ENCODE results near the gene LBX1.

LBX1 gene

DNA sequence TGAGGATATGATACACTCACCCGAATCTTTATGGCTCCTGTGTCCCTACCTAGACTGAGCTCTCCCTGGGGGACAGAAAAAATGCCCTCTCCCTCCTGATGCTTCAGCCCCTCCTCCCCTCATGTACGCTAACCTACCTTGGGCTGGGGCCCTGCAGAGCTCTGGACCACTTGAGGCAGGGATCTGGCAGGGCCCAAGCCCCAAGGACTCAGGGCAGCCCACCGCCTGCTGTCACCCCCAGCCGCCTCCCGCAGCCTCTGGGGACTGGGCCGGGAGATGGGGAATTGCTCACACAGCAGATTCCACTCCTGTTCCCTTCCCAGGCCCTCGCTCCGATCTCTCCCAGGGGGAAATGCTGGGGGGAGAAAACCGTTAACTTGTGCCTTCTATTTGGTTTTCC, 32.9 kb upstream of the LBX1 start:
- peaks cover 4% of the 10 kb centered on the region for H3K27me3 ChIP-seq (replicated peaks; ENCODE audit: control insufficient read depth, insufficient read depth, low read length, poor library complexity, severe bottlenecking)
- H3K4me3 ChIP-seq (ENCODE audit: insufficient read depth, low read depth, low read length, poor library complexity, severe bottlenecking), result no peak overlapping the region
- no peaks in the 10 kb centered on the region for H3K36me3 ChIP-seq (ENCODE audit: control insufficient read depth, insufficient read depth, low read length)
- H3K4me1 ChIP-seq (ENCODE audit: control insufficient read depth, insufficient read depth, low read length, poor library complexity, severe bottlenecking), result no peaks in the 10 kb centered on the region
- H3K27ac ChIP-seq (ENCODE audit: insufficient read depth, low read length, poor library complexity, severe bottlenecking), result no peak overlapping the region
- H3K9me3 ChIP-seq (ENCODE audit: control insufficient read depth, low read length), result no peaks in the 10 kb centered on the region
- no peak for DNase-seq

DNA sequence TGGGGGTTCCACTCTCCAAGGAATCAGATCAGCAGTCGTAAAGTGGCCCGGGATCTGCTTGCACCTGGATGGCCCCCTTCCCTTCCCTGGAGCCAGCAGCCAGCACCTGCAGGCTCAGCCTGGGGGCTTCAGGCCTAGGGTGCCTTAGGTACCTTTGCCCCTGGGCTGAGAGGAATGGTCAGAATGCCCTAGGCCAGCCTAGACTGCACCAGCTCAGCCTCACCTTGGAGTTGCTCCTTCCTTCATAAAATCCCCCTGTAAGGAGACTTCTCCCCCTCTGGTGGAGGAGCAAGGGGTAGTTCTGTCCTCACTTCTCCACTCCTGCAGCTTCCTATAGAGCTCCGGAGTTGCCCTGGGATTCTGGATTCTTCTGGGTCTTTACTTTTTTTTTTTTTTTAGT, 32.4 kb upstream of the LBX1 start:
- no peak overlapping the region for H3K27ac ChIP-seq (ENCODE audit: insufficient read depth, low read length, poor library complexity, severe bottlenecking)
- H3K27me3 ChIP-seq (replicated peaks; ENCODE audit: control insufficient read depth, insufficient read depth, low read length, poor library complexity, severe bottlenecking), result peaks cover 4% of the 10 kb centered on the region

DNA sequence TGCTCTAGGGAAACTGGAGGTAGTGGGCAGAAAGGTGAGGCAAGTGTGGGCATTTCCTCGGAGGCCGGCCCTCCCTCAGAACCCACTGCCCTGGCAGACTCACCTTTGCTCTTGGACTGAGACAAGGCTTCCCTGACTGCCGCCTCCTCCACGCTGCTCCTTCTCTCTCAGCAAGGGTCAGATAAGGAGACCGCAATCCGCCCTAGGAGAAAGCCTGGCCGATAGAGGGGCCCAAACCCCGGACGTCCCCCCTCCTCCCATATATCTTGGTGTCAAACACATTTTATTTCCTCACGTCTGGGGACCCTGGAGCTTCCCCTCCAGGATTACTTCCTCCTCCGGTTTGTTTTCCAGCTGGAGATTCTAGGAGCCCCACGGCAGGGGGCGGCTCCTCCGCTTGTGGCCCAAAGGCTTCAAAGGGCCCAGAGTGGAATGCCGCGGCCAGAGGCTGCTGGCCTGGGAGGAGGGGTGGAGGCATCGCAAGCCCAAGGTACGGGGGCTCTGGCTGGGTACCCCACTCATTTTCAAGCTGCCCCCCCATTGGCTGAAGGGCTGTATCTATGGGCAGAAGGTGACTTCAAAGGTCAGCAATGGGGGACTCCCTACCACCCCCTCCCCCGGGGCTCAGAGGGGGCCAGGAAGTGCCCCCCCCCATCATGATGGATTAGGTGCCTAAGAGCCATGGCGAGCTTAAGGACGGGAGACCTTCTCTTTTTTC, 31.7 kb upstream of the LBX1 start:
- Histone ChIP-seq H3K4me1 (ENCODE audit: control insufficient read depth, insufficient read depth, low read length, poor library complexity, severe bottlenecking) (no peaks in the 10 kb centered on the region), H3K27ac (ENCODE audit: insufficient read depth, low read length, poor library complexity, severe bottlenecking) (no peak overlapping the region), H3K4me3 (ENCODE audit: insufficient read depth, low read depth, low read length, poor library complexity, severe bottlenecking) (no peak overlapping the region), H3K36me3 (ENCODE audit: control insufficient read depth, insufficient read depth, low read length) (no peaks in the 10 kb centered on the region), H3K27me3 (replicated peaks; ENCODE audit: control insufficient read depth, insufficient read depth, low read length, poor library complexity, severe bottlenecking) (peaks cover 4% of the 10 kb centered on the region), H3K9me3 (ENCODE audit: control insufficient read depth, low read length) (no peaks in the 10 kb centered on the region)
- no peak for DNase-seq

More for the DNA sequence above, 32.4 kb upstream of the LBX1 start:
- DNase-seq, result no peak
- Histone ChIP-seq H3K4me3 (ENCODE audit: insufficient read depth, low read depth, low read length, poor library complexity, severe bottlenecking) (no peak overlapping the region), H3K36me3 (ENCODE audit: control insufficient read depth, insufficient read depth, low read length) (no peaks in the 10 kb centered on the region), H3K9me3 (ENCODE audit: control insufficient read depth, low read length) (no peaks in the 10 kb centered on the region), H3K4me1 (ENCODE audit: control insufficient read depth, insufficient read depth, low read length, poor library complexity, severe bottlenecking) (no peaks in the 10 kb centered on the region)

DNA sequence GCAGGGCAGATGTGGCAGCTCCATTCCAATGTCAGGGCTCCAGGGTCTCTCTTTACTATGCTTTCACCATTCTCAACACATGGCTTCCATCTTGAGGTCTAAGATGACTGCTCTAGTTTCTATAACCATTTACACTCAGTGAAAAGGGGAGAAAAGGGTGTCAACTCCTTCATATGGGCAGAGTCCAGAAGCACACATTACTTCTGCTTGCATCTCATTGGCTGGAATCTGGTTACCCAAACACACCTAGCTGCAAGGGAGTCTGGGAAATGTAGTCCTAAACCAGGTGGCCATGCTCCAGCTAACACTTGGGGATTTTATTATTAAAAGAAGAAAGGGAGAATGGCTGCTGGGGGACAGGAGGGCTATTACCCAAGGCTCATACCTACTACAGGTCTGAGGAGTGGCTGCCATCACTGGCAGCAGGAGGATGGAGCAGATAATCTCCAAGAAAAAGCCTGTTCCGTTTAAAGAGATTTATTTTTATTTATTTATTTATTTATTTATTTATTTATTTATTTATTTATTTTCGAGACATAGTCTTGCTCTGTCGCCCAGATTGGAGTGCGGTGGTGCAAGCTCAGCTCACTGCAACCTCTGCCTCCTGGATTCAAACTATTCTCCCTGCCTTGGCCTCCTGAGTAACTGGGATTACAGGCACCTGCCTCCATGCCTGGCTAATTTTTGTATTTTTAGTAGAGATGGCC, 29.1 kb upstream of the LBX1 start:
- Histone ChIP-seq H3K4me3 (ENCODE audit: insufficient read depth, low read depth, low read length, poor library complexity, severe bottlenecking) (no peak overlapping the region), H3K4me1 (ENCODE audit: control insufficient read depth, insufficient read depth, low read length, poor library complexity, severe bottlenecking) (no peaks in the 10 kb centered on the region), H3K27ac (ENCODE audit: insufficient read depth, low read length, poor library complexity, severe bottlenecking) (no peak overlapping the region), H3K9me3 (ENCODE audit: control insufficient read depth, low read length) (no peaks in the 10 kb centered on the region), H3K36me3 (ENCODE audit: control insufficient read depth, insufficient read depth, low read length) (no peaks in the 10 kb centered on the region), H3K27me3 (replicated peaks; ENCODE audit: control insufficient read depth, insufficient read depth, low read length, poor library complexity, severe bottlenecking) (peaks cover 4% of the 10 kb centered on the region)
- DNase-seq, result no peak

DNA sequence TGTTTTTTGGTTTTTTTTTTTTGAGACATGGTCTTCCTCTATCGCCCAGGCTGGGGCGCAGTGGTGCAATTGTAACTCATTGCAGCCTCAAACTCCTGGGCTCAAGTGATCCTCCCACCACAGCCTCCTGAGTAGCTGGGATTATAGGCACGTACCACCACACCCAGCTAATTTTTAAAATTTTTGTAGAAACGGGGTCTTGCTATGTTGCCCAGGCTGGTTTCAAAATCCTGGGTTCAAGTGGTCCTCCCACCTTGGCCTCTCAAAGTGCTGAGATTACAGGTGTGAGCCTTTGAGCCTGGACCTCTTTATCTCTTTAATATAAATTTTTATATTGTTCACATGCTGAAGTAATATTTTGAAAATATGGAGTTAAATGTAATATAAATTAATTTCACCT, 28.2 kb upstream of the LBX1 start:
- Histone ChIP-seq H3K27ac (ENCODE audit: insufficient read depth, low read length, poor library complexity, severe bottlenecking) (no peak overlapping the region), H3K4me3 (ENCODE audit: insufficient read depth, low read depth, low read length, poor library complexity, severe bottlenecking) (no peak overlapping the region), H3K9me3 (ENCODE audit: control insufficient read depth, low read length) (no peaks in the 10 kb centered on the region), H3K4me1 (ENCODE audit: control insufficient read depth, insufficient read depth, low read length, poor library complexity, severe bottlenecking) (no peaks in the 10 kb centered on the region), H3K36me3 (ENCODE audit: control insufficient read depth, insufficient read depth, low read length) (no peaks in the 10 kb centered on the region), H3K27me3 (replicated peaks; ENCODE audit: control insufficient read depth, insufficient read depth, low read length, poor library complexity, severe bottlenecking) (peaks cover 4% of the 10 kb centered on the region)
- no peak for DNase-seq

DNA sequence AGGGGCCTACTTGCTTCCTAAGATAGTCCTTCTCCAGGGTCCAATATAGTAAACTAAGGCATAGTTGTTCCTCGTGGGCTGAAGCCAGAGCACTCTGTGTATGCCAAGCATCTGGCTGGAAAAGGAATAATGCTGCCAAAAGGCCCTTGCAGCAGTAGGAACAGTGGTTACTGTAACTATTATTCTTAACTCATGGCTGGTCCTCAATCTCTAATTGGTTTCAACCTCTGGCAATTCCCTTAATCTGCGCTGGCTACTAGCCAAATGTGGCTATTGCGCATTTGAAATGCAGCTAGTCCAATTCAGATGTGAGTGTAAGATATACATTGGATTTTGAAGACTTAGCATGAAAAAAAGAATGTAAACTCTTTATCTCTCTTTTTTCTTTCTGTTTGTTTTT, 27.8 kb upstream of the LBX1 start:
- Histone ChIP-seq H3K27ac (ENCODE audit: insufficient read depth, low read length, poor library complexity, severe bottlenecking) (no peak overlapping the region), H3K4me1 (ENCODE audit: control insufficient read depth, insufficient read depth, low read length, poor library complexity, severe bottlenecking) (no peaks in the 10 kb centered on the region), H3K27me3 (replicated peaks; ENCODE audit: control insufficient read depth, insufficient read depth, low read length, poor library complexity, severe bottlenecking) (peaks cover 4% of the 10 kb centered on the region), H3K36me3 (ENCODE audit: control insufficient read depth, insufficient read depth, low read length) (no peaks in the 10 kb centered on the region), H3K4me3 (ENCODE audit: insufficient read depth, low read depth, low read length, poor library complexity, severe bottlenecking) (no peak overlapping the region), H3K9me3 (ENCODE audit: control insufficient read depth, low read length) (no peaks in the 10 kb centered on the region)
- no peak for DNase-seq

DNA sequence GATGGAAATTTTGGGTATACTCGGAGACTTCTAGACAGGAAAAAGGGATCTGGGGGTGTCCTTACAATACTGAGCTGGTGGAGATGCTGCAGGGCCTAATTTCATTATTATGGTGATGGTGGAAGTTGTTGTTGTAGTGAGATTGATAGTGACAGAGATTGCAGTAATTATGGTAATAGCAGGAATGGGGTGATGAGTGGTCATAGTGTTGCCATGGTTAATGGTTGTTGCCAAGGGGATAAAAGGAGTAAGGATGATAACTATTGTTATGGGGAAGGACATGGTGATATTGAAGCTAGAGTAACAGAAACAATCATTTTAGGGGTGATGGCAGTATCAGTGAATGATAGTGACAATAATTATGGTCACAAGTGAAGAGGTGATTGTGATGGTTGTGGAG, 27.1 kb upstream of the LBX1 start:
- DNase-seq, result no peak
- Histone ChIP-seq H3K9me3 (ENCODE audit: control insufficient read depth, low read length) (no peaks in the 10 kb centered on the region), H3K27me3 (replicated peaks; ENCODE audit: control insufficient read depth, insufficient read depth, low read length, poor library complexity, severe bottlenecking) (no peaks in the 10 kb centered on the region), H3K4me3 (ENCODE audit: insufficient read depth, low read depth, low read length, poor library complexity, severe bottlenecking) (no peak overlapping the region), H3K27ac (ENCODE audit: insufficient read depth, low read length, poor library complexity, severe bottlenecking) (no peak overlapping the region), H3K4me1 (ENCODE audit: control insufficient read depth, insufficient read depth, low read length, poor library complexity, severe bottlenecking) (no peaks in the 10 kb centered on the region), H3K36me3 (ENCODE audit: control insufficient read depth, insufficient read depth, low read length) (no peaks in the 10 kb centered on the region)

DNA sequence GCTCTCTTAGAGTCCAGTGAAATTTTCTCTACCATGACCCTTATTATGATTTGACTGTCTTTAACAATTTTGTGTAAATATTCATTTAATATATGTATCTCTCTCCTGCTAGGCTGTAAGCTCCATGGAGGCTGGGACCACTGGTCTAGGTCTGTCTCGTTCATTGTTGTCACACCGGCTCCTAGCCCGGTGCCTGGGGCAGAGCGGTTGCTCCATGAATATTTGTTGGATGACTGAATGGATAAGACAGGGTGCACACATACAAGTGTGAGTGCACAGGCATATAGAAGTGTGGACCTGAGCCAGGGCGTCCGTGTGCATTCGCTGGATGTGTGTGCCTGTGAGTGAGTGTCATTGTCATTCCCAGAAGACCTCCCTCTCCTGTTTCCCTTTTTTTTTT, 20.9 kb upstream of the LBX1 start:
- Histone ChIP-seq H3K36me3 (ENCODE audit: control insufficient read depth, insufficient read depth, low read length) (no peaks in the 10 kb centered on the region), H3K9me3 (ENCODE audit: control insufficient read depth, low read length) (no peaks in the 10 kb centered on the region), H3K27ac (ENCODE audit: insufficient read depth, low read length, poor library complexity, severe bottlenecking) (no peak overlapping the region), H3K4me3 (ENCODE audit: insufficient read depth, low read depth, low read length, poor library complexity, severe bottlenecking) (no peak overlapping the region), H3K27me3 (replicated peaks; ENCODE audit: control insufficient read depth, insufficient read depth, low read length, poor library complexity, severe bottlenecking) (peaks cover 4% of the 10 kb centered on the region), H3K4me1 (ENCODE audit: control insufficient read depth, insufficient read depth, low read length, poor library complexity, severe bottlenecking) (no peaks in the 10 kb centered on the region)
- DNase-seq, result no peak

DNA sequence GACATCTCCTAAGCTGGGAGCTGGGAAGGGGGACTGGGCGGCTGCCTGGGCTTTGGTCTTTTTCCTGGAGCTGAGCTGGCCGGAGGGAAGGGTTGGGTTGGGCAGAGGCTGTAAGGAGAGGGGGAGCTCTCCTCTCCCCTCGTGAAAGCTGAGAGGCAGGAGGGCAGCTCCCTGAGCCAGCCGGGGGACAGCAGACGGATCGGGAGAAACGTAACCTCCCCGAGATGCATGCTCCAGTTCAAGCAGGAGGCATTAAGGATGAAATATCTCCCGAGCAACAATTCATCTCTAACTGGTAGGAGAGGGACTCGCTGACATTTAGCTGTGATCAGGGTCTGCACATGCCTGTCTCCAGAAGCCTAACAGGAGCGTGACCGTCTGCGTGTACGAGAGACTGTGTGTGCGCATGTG, 19.9 kb upstream of the LBX1 start:
- Histone ChIP-seq H3K27me3 (replicated peaks; ENCODE audit: control insufficient read depth, insufficient read depth, low read length, poor library complexity, severe bottlenecking) (peaks cover 7% of the 10 kb centered on the region), H3K36me3 (ENCODE audit: control insufficient read depth, insufficient read depth, low read length) (no peaks in the 10 kb centered on the region), H3K9me3 (ENCODE audit: control insufficient read depth, low read length) (no peaks in the 10 kb centered on the region), H3K4me3 (ENCODE audit: insufficient read depth, low read depth, low read length, poor library complexity, severe bottlenecking) (no peak overlapping the region), H3K4me1 (ENCODE audit: control insufficient read depth, insufficient read depth, low read length, poor library complexity, severe bottlenecking) (no peaks in the 10 kb centered on the region), H3K27ac (ENCODE audit: insufficient read depth, low read length, poor library complexity, severe bottlenecking) (no peak overlapping the region)
- DNase-seq, result no peak

DNA sequence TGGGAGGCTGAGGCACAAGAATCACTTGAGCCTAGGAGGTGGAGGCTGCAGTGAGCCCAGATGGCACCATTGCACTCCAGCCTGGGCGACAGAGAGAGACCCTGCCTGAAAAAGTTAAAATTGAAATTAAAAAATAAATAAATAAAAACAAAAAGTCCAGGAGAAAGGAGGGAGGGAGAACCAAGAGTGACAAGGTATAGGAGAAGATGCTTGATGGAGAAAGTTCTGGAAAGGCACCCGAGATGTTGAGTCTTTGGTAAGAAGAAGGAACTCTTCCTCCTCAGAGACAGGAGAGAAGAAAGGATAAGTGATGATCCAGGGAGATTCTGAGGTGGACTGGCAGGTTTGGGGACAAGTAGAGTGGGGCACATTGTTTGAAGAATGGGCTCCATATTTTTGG, 17.4 kb upstream of the LBX1 start:
- DNase-seq, result no peak
- peaks cover 15% of the 10 kb centered on the region for H3K27me3 ChIP-seq (replicated peaks; ENCODE audit: control insufficient read depth, insufficient read depth, low read length, poor library complexity, severe bottlenecking)
- H3K36me3 ChIP-seq (ENCODE audit: control insufficient read depth, insufficient read depth, low read length), result no peaks in the 10 kb centered on the region
- H3K27ac ChIP-seq (ENCODE audit: insufficient read depth, low read length, poor library complexity, severe bottlenecking), result no peak overlapping the region
- no peaks in the 10 kb centered on the region for H3K4me1 ChIP-seq (ENCODE audit: control insufficient read depth, insufficient read depth, low read length, poor library complexity, severe bottlenecking)
- no peaks in the 10 kb centered on the region for H3K9me3 ChIP-seq (ENCODE audit: control insufficient read depth, low read length)
- H3K4me3 ChIP-seq (ENCODE audit: insufficient read depth, low read depth, low read length, poor library complexity, severe bottlenecking), result no peak overlapping the region
